22Rv1 (cell line): Measurements from ENCODE around the gene LEUTX.
A peak's percentile ranks its signal among the peaks of the same experiment; 100 is the strongest.

Experiments
- H3K27ac ChIP-seq: fragments of 450-650 bp; 2 replicates; pipeline ENCODE4 v1.5.1; 2017
- ZFX ChIP-seq: fragments of 450-650 bp; IDR thresholded peaks from 2 replicates; pipeline ENCODE4 v1.6.1; 2017; ENCODE audit warnings: antibody characterized with exemption, borderline replicate concordance
- TF ChIP-seq, protein P1 (sequence below): fragments of 450-650 bp; IDR thresholded peaks from 2 replicates; pipeline ENCODE4 v1.5.1; 2017; ENCODE audit warnings: mild to moderate bottlenecking

LEUTX gene

DNA sequence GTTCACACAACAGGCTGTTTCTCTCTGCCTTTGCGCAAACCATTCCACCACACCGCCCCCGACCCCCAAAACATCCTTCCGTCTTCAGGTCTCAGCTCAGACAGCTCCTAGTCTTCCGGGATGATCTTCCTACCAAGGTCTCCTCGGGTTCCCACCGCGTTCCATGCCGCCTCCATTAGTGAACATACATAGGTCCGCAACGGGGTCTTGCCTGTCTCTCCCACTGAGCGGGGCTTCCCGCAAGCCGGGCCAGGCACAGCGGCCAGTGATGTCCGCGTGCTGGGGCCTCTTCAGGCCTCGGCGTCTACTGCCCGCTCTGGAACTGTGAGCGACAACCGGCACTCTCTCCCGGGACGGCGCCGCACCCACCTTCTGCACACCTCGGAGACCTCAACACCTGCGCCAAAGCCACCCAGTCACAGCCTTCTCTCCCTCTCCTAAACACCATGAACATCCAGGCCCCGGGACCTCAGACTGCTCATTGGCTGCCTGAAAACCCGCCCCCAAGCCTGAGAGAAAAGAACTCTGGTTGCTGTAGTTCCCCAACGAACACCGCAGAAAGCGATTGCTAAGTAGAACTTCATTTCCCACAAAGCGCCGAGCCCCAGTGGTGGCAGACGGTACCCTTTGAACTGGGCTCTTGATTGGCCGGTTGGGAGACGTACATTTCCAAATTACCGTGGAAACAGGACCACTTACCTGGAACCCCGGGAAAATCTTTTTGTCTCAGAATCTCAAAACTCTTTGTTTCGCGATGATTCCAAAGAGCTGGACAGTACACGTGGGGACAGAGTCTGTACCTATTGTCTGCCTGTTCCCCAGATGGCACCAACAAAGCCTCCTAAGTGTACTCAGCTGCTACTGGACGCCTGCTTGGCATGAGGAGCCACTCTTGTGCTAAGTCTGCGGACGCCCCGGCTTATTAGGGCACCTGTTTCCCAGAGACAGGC, 45.8 kb downstream of the LEUTX start:
- TF ChIP-seq, protein P1, sequence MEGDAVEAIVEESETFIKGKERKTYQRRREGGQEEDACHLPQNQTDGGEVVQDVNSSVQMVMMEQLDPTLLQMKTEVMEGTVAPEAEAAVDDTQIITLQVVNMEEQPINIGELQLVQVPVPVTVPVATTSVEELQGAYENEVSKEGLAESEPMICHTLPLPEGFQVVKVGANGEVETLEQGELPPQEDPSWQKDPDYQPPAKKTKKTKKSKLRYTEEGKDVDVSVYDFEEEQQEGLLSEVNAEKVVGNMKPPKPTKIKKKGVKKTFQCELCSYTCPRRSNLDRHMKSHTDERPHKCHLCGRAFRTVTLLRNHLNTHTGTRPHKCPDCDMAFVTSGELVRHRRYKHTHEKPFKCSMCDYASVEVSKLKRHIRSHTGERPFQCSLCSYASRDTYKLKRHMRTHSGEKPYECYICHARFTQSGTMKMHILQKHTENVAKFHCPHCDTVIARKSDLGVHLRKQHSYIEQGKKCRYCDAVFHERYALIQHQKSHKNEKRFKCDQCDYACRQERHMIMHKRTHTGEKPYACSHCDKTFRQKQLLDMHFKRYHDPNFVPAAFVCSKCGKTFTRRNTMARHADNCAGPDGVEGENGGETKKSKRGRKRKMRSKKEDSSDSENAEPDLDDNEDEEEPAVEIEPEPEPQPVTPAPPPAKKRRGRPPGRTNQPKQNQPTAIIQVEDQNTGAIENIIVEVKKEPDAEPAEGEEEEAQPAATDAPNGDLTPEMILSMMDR, result no peak
- no peak for TF ChIP-seq ZFX
- peak overlapping the region; percentile 52 for H3K27ac ChIP-seq

DNA sequence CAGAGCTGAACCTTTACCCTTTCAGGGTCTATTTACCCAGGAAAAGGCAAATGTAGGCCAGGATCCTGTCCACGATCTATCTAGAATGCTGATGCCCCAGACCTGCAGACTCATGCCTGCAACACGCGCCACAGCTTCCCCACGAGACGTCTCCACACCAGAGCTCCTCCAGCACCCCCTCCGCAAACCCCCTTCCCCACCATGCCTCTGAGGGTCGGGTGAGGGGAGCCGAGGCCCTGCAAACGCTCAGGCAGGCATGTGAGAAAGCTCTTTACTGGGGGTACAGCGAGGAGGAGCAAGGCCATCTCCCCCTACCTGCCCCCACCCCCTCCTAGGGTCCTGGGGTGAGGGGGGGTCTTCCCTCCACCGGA, 46.4 kb downstream of the LEUTX start:
- H3K27ac ChIP-seq, result peak overlapping the region; percentile 52
- no peak for TF ChIP-seq ZFX
- TF ChIP-seq, protein P1, result no peak

DNA sequence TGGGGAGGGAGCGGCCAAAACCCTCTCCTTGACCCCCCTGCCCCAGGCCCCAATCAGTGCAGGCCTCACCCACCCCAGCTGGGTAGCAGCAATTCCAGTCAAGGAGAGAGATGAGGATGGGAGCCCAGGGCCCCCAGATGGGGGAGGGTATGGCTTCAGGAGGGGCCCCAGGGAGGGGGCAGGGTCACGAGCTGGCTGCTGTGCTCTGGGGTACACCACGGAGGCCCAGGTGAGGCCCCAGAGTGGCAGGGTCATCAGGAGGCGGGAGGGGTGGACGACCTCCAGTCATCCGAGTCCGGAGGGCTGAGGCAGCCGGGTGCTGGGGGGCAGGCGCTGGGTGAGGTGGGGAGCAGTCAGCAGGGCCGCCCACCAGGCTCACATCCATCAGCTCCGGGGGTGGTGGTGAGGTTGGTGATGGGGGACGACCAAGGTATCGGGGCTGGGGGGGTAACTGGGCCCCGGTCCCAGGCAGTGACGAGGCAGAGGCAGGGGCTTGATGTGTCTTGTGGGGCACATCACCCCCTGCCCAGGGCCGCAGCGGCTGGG, 47.0 kb downstream of the LEUTX start:
- H3K27ac ChIP-seq, result no peak overlapping the region; the same call in 1 of the 2 replicates
- TF ChIP-seq, protein P1, result no peak
- TF ChIP-seq ZFX, result no peak

DNA sequence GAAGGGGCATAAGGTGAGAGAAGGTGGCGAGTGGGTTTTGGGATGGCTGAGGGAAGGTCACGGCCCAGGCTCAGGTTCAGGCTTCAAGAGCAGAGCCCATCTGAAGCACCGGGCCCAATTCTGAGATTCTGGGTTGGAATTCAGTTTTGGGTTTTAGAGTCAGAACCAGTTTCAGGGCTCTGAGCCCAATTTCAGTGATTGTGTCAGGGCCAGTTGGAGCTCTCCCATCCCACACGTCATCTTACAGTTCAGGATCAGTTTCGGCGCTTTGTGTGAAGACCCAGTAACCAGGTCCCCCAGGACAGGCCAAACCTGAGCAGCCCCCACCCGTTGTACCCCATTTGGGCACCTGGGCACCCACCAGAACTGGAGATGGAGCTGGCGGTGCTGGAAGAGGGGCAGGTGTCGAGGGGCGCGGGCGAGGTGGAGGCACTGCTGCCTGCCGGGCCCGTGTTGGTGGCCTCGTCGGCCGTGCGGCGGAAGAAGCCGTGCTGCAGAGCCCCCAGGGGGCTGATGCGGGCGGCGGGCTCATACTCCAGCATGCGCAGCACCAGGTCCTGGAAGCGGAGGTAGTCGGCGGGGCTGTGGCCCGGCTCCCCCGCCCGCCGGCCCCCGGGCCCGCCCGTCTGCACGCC, 47.8 kb downstream of the LEUTX start:
- TF ChIP-seq, protein P1, result no peak
- TF ChIP-seq ZFX, result no peak

DNA sequence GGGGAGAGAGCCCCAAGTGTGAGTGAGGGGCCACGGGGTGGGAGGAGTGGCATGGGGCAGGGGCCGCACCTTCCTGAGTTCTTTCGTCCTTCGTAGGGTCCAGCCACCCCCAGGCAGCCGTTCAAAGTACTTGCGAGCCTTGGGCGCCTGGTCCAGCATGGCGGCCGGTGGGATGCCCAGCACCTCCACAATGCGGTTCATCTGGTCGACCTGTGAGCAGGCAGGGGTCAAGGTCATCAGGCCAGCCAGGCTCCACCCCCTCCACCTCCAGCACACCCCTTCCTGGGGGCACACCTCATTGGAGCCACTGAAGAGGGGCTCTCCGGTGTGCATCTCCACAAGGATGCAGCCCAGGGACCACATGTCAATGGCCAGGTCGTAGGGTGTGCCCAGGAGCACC, 48.6 kb downstream of the LEUTX start:
- no peak overlapping the region for H3K27ac ChIP-seq
- TF ChIP-seq, protein P1, result no peak
- TF ChIP-seq ZFX, result no peak

More for the DNA sequence above, 47.8 kb downstream of the LEUTX start:
- no peak overlapping the region for H3K27ac ChIP-seq

DNA sequence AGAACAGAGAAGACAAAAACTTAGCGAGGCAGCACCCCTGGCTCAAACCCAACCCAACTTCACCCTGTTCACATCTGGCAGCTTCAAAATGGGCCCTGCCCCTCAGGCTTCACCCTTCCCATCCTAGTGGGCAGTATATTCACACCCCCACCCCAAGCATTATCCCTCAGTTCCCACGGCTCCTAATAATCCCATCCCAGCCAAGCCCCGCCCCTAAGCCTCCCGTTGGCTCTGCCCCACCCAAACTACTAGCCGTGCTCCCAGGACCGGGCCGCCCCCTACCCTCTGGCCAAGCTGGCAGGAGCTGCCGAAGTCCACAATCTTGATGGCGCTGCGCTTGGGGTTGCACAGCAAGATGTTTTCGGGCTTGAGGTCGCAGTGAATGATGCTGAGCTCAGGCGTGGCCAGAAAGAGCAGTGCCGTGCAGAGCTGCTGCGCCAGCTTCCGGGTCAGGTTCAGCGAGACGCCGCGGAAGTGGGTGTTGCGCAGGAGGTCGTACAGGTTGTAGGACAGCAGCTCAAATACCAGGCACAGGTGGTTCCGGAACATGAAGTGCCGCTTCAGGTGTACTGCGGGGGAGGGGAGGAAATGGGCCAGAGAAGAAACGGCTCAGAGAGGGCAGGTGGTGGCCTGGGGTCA, 49.5 kb downstream of the LEUTX start:
- H3K27ac ChIP-seq, result no peak overlapping the region
- no peak for TF ChIP-seq ZFX
- TF ChIP-seq, protein P1, result no peak
